SK-N-SH treated with all-trans-retinoic acid at 6 μM for 48 hours (cell line): ENCODE data around the gene AFG1L.
A peak's percentile ranks its signal among the peaks of the same experiment; 100 is the strongest.

Experiments used
- ATAC-seq: fragments of 200-7000 bp; cut with Tn5 transposase; 3 replicates; pipeline ENCODE4 v1.9.1; 2020; ENCODE audit warnings: mild to moderate bottlenecking, moderate library complexity
- ARNTL ChIP-seq: fragments of 450-650 bp; formaldehyde crosslinking; IDR thresholded peaks from 2 replicates; pipeline ENCODE4 v1.5.0; 2020; ENCODE audit warnings: low read depth, mild to moderate bottlenecking, moderate library complexity, borderline replicate concordance
- BACH2 ChIP-seq: fragments of 250-450 bp; sonication (Bioruptor Pico); IDR thresholded peaks from 2 replicates; pipeline ENCODE4 v1.9.0; 2021; ENCODE audit warnings: mild to moderate bottlenecking, borderline replicate concordance
- CSDC2 ChIP-seq: fragments of 250-450 bp; sonication (Bioruptor Pico); IDR thresholded peaks from 2 replicates; pipeline ENCODE4 v1.5.0; 2020; ENCODE audit warnings: mild to moderate bottlenecking, moderate library complexity
- CSRNP3 ChIP-seq: fragments of 250-450 bp; sonication (Bioruptor Pico); IDR thresholded peaks from 2 replicates; pipeline ENCODE4 v1.5.1; 2021; ENCODE audit warnings: mild to moderate bottlenecking, moderate library complexity
- ESRRG ChIP-seq: fragments of 250-450 bp; sonication (Bioruptor Pico); IDR thresholded peaks from 2 replicates; pipeline ENCODE4 v1.6.1; 2021; ENCODE audit warnings: mild to moderate bottlenecking
- GLIS3 ChIP-seq: fragments of 250-450 bp; sonication (Bioruptor Pico); IDR thresholded peaks from 2 replicates; pipeline ENCODE4 v1.5.0; 2020; ENCODE audit warnings: mild to moderate bottlenecking, moderate library complexity
- ISL1 ChIP-seq: fragments of 250-450 bp; sonication (Bioruptor Pico); IDR thresholded peaks from 2 replicates; pipeline ENCODE4 v2.1.2; 2022; ENCODE audit warnings: mild to moderate bottlenecking, moderate library complexity
- OSR1 ChIP-seq: fragments of 250-450 bp; sonication (Bioruptor Pico); IDR thresholded peaks from 2 replicates; pipeline ENCODE4 v1.8.0; 2022; ENCODE audit warnings: moderate library complexity, mild to moderate bottlenecking, inconsistent platforms
- POU6F1 ChIP-seq: fragments of 250-450 bp; sonication (Bioruptor Pico); IDR thresholded peaks from 2 replicates; pipeline ENCODE4 v1.8.0; 2021; ENCODE audit warnings: low read depth, mild to moderate bottlenecking, moderate library complexity, borderline replicate concordance
- PPARA ChIP-seq: fragments of 250-450 bp; sonication (Bioruptor Pico); IDR thresholded peaks from 2 replicates; pipeline ENCODE4 v1.5.0; 2020; ENCODE audit warnings: mild to moderate bottlenecking, borderline replicate concordance
- RARB ChIP-seq: fragments of 250-450 bp; sonication (Bioruptor Pico); IDR thresholded peaks from 2 replicates; pipeline ENCODE4 v1.8.0; 2021; ENCODE audit warnings: mild to moderate bottlenecking, moderate library complexity
- SNAI2 ChIP-seq: fragments of 250-450 bp; sonication (Bioruptor Pico); IDR thresholded peaks from 2 replicates; pipeline ENCODE4 v1.5.0; 2020; ENCODE audit warnings: mild to moderate bottlenecking, moderate library complexity
- TCF4 ChIP-seq: fragments of 250-450 bp; sonication (Bioruptor Pico); IDR thresholded peaks from 2 replicates; pipeline ENCODE4 v1.8.0; 2021; ENCODE audit warnings: mild to moderate bottlenecking, moderate library complexity, borderline replicate concordance
- ZC3H10 ChIP-seq: fragments of 250-450 bp; sonication (Bioruptor Pico); IDR thresholded peaks from 2 replicates; pipeline ENCODE4 v1.5.1; 2021; ENCODE audit warnings: mild to moderate bottlenecking, moderate library complexity
- ZFP3 ChIP-seq: fragments of 250-450 bp; sonication (Bioruptor Pico); IDR thresholded peaks from 2 replicates; pipeline ENCODE4 v1.5.0; 2020; ENCODE audit warnings: mild to moderate bottlenecking, moderate library complexity
- ZFP30 ChIP-seq: fragments of 450-650 bp; formaldehyde crosslinking; IDR thresholded peaks from 2 replicates; pipeline ENCODE4 v1.5.0; 2022; ENCODE audit warnings: mild to moderate bottlenecking, moderate library complexity
- ZNF565 ChIP-seq: fragments of 450-650 bp; formaldehyde crosslinking; conservative IDR thresholded peaks from 2 replicates; pipeline ENCODE4 v1.5.0; 2020; ENCODE audit warnings: low read depth, mild to moderate bottlenecking, moderate library complexity
- ZNF70 ChIP-seq: fragments of 450-650 bp; formaldehyde crosslinking; IDR thresholded peaks from 2 replicates; pipeline ENCODE4 v1.5.0; 2020; ENCODE audit warnings: mild to moderate bottlenecking, moderate library complexity
- TF ChIP-seq, protein P1 (sequence below): fragments of 250-450 bp; sonication (Bioruptor Pico); IDR thresholded peaks from 2 replicates; pipeline ENCODE4 v1.5.0; 2020; ENCODE audit warnings: mild to moderate bottlenecking, moderate library complexity
- TF ChIP-seq, protein P2 (sequence below): fragments of 250-450 bp; sonication (Bioruptor Pico); IDR thresholded peaks from 2 replicates; pipeline ENCODE4 v1.5.1; 2020; ENCODE audit warnings: low read depth, mild to moderate bottlenecking, moderate library complexity
- TF ChIP-seq, protein P3 (sequence below): fragments of 250-450 bp; sonication (Bioruptor Pico); IDR thresholded peaks from 2 replicates; pipeline ENCODE4 v1.8.0; 2020; ENCODE audit warnings: mild to moderate bottlenecking, moderate library complexity, borderline replicate concordance

Gene AFG1L

DNA sequence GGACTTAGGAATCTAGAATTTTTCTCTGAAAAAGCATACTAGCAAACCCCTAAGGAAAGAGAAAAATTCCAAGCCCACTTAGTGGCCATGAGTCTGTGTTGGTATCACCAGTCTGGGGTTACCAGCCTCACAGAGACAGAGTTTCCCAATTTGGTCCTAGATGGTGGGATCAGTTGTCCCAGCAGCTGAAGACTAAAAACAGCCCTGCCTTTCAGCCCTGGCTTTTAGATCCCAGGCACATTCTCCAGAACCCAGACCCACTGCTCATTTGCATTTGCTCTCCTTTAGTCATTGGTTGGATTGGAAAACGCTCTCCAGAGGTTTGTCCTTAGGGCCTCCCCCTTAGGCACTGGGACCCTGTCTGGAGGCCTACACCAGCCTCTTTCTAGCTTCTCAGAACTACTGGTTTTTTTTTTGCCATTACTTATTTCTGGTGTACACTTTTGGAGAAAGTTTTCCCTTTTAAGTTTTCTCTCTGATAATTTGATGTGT lies 226.8 kb downstream of the AFG1L start:
- ATAC-seq = no peak
- TF ChIP-seq ZFP3 (no peak), BACH2 (CRISPR knock-in tag) (no peak), ESRRG (CRISPR knock-in tag) (no peak)
- TF ChIP-seq, all 23 proteins: peak for 0

DNA sequence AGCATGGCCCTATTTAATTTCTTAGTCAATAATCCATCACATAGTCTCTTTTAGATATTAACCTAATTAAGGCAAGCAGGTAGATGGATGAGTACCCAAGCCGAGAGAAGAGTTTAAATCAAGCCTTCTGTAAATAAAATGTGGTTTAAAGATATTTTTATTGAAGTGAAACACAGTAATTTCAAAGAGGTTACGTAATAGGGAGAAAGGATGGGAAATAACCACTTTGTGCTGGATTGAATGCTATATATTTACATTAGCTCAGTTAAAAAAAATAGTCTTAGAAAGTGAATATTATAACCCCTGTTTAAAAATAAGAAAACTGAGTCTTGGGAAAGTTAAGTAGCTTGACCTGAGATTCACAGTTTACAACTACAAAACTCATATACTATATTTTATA lies 228.8 kb downstream of the AFG1L start:
- no peak for ATAC-seq
- TF ChIP-seq, protein P1, sequence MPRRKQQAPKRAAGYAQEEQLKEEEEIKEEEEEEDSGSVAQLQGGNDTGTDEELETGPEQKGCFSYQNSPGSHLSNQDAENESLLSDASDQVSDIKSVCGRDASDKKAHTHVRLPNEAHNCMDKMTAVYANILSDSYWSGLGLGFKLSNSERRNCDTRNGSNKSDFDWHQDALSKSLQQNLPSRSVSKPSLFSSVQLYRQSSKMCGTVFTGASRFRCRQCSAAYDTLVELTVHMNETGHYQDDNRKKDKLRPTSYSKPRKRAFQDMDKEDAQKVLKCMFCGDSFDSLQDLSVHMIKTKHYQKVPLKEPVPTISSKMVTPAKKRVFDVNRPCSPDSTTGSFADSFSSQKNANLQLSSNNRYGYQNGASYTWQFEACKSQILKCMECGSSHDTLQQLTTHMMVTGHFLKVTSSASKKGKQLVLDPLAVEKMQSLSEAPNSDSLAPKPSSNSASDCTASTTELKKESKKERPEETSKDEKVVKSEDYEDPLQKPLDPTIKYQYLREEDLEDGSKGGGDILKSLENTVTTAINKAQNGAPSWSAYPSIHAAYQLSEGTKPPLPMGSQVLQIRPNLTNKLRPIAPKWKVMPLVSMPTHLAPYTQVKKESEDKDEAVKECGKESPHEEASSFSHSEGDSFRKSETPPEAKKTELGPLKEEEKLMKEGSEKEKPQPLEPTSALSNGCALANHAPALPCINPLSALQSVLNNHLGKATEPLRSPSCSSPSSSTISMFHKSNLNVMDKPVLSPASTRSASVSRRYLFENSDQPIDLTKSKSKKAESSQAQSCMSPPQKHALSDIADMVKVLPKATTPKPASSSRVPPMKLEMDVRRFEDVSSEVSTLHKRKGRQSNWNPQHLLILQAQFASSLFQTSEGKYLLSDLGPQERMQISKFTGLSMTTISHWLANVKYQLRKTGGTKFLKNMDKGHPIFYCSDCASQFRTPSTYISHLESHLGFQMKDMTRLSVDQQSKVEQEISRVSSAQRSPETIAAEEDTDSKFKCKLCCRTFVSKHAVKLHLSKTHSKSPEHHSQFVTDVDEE (CRISPR knock-in tag) = no peak
- TF ChIP-seq ZFP3 = no peak
- no peak for TF ChIP-seq PPARA (CRISPR knock-in tag)

GRCh38 chr6:108524528-108525248 lies 229.8 kb downstream of the AFG1L start:
- ATAC-seq = no peak; the same call in 2 of the 3 replicates
- TF ChIP-seq POU6F1 (CRISPR knock-in tag) = no peak
- TF ChIP-seq, protein P2, sequence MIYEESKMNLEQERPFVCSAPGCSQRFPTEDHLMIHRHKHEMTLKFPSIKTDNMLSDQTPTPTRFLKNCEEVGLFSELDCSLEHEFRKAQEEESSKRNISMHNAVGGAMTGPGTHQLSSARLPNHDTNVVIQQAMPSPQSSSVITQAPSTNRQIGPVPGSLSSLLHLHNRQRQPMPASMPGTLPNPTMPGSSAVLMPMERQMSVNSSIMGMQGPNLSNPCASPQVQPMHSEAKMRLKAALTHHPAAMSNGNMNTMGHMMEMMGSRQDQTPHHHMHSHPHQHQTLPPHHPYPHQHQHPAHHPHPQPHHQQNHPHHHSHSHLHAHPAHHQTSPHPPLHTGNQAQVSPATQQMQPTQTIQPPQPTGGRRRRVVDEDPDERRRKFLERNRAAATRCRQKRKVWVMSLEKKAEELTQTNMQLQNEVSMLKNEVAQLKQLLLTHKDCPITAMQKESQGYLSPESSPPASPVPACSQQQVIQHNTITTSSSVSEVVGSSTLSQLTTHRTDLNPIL (CRISPR knock-in tag) = no peak
- TF ChIP-seq ISL1 = no peak
- TF ChIP-seq ZFP3 = no peak
- no peak for TF ChIP-seq RARB (CRISPR knock-in tag)
- no peak for TF ChIP-seq GLIS3 (CRISPR knock-in tag)
- no peak for TF ChIP-seq PPARA (CRISPR knock-in tag)

DNA sequence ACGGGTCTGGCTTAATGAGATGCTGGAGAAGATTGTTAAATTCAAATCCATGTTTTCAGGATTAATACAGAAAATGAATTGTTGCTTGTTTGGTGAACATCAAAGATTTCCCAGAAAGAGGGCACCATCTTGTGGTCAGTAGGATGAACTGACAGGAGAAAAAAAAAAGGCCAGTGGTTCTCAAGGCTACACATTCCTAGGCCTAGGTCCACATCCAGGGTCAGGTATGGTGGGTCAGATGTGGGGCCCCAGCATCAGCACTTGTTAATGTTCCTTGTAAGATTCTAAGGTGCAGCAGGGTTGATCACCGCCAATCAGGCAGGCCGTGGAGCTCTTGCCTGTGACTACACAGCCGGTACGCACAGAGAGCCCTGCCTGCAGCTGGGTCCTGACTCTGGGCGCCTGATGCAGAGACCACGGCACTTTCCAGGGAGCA lies 231.9 kb downstream of the AFG1L start:
- peak; percentile 77 for ATAC-seq
- TF ChIP-seq SNAI2 (CRISPR knock-in tag) = no peak
- no peak for TF ChIP-seq ZC3H10
- TF ChIP-seq ISL1 = no peak
- TF ChIP-seq ZNF565 = no peak
- no peak for TF ChIP-seq ZFP30 (CRISPR knock-in tag)
- TF ChIP-seq ARNTL (CRISPR knock-in tag) = no peak
- TF ChIP-seq OSR1 (CRISPR knock-in tag) = no peak
- TF ChIP-seq GLIS3 (CRISPR knock-in tag) = no peak
- no peak for TF ChIP-seq CSRNP3 (CRISPR knock-in tag)
- no peak for TF ChIP-seq PPARA (CRISPR knock-in tag)
- TF ChIP-seq, protein P1 (CRISPR knock-in tag) = no peak
- TF ChIP-seq, protein P3, sequence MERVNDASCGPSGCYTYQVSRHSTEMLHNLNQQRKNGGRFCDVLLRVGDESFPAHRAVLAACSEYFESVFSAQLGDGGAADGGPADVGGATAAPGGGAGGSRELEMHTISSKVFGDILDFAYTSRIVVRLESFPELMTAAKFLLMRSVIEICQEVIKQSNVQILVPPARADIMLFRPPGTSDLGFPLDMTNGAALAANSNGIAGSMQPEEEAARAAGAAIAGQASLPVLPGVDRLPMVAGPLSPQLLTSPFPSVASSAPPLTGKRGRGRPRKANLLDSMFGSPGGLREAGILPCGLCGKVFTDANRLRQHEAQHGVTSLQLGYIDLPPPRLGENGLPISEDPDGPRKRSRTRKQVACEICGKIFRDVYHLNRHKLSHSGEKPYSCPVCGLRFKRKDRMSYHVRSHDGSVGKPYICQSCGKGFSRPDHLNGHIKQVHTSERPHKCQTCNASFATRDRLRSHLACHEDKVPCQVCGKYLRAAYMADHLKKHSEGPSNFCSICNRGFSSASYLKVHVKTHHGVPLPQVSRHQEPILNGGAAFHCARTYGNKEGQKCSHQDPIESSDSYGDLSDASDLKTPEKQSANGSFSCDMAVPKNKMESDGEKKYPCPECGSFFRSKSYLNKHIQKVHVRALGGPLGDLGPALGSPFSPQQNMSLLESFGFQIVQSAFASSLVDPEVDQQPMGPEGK = no peak
- TF ChIP-seq ZNF70 (CRISPR knock-in tag) = no peak
- TF ChIP-seq POU6F1 (CRISPR knock-in tag) = no peak
- TF ChIP-seq TCF4 (CRISPR knock-in tag) = no peak
- TF ChIP-seq RARB (CRISPR knock-in tag) = no peak
- TF ChIP-seq ZFP3 = no peak
- no peak for TF ChIP-seq CSDC2 (CRISPR knock-in tag)
